Kidney (tissue), 14 donors: Measurements from ENCODE around the gene CDC6. TPM values are rescaled to one million over a fixed set of nuclear protein-coding genes. Genes with fewer than 3 reads are reported as not detected.
"Not testable (repeated sequence)": the region's sequence is repeated elsewhere in the genome, so short reads cannot be mapped to it uniquely, and the experiment has no call there.

Source experiments
- DNase-seq, 5 donors: peaks; one replicate each; pipeline ENCODE4 v3.0.0-alpha.2; 2013 to 2020
- FAIRE-seq: peaks from 2 replicates; lab custom pipeline; 2012; peaks lifted over from hg19 to GRCh38; lab: Jason Lieb, UNC
- H3K27ac ChIP-seq, 2 donors: one replicate each; pipeline ENCODE4 v1.7.0; 2013; ENCODE audit warnings: low read depth in 2 of 2, low read length in 2 of 2, inconsistent platforms in 1 of 2
- H3K27me3 ChIP-seq: one replicate; pipeline ENCODE4 v1.7.1; 2013; ENCODE audit warnings: low read length, inconsistent platforms; ENCODE audit not compliant: control insufficient read depth, insufficient read depth
- H3K36me3 ChIP-seq, 3 donors: one replicate each; pipeline versions ENCODE4 v1.7.0 to v1.7.1; 2013; ENCODE audit warnings: low read length in 3 of 3, control low read depth in 1 of 3, inconsistent platforms in 1 of 3; ENCODE audit not compliant: insufficient read depth in 3 of 3, control insufficient read depth in 2 of 3
- H3K4me1 ChIP-seq, 3 donors: one replicate each; pipeline versions ENCODE4 v1.7.0 to v1.7.1; 2013; ENCODE audit warnings: low read length in 3 of 3, inconsistent platforms in 1 of 3, low read depth in 1 of 3; ENCODE audit not compliant: control insufficient read depth in 2 of 3, insufficient read depth in 2 of 3
- H3K4me3 ChIP-seq, 3 donors: one replicate each; pipeline versions ENCODE4 v1.7.0 to v1.8.1; 2013; ENCODE audit warnings: low read length in 3 of 3, control low read depth in 1 of 3, inconsistent platforms in 1 of 3
- H3K9ac ChIP-seq, 3 donors: one replicate each; pipeline versions ENCODE4 v1.7.0 to v1.7.1; 2013; ENCODE audit warnings: low read length in 3 of 3, control low read depth in 1 of 3, inconsistent platforms in 1 of 3
- H3K9me3 ChIP-seq, 3 donors: one replicate each; pipeline versions ENCODE4 v1.7.0 to v1.7.1; 2013; ENCODE audit warnings: low read length in 3 of 3, control low read depth in 1 of 3, inconsistent platforms in 1 of 3; ENCODE audit not compliant: control insufficient read depth in 2 of 3, insufficient read depth in 1 of 3
- CTCF ChIP-seq: IDR thresholded peaks from 3 replicates; pipeline ENCODE4 v1.5.1; 2012; ENCODE audit warnings: mild to moderate bottlenecking, moderate library complexity, borderline replicate concordance; ENCODE audit not compliant: insufficient read depth; ENCODE audit errors: extremely low read depth
- intact Hi-C: fragments of 100-400 bp; cut with DNase I; formaldehyde crosslinking; loops from one replicate; pipeline ENCODE4 v1.11.1; 2022
- polyA plus RNA-seq: library from polyadenylated mRNA; stranded (reverse); fragments of 350-450 nt; fragmentation: Illumina TruSeq; extraction: RNeasy Lipid Tissue Mini Kit (QIAGEN cat#74804); gene quantifications from one replicate; pipeline ENCODE4 v1.2.3, GENCODE V29; 2014; ENCODE audit warnings: low read depth, low replicate concordance; ENCODE audit not compliant: insufficient read depth
- total RNA-seq: library from RNA; stranded (reverse); fragmentation: NEBNext Ultra II Directional; extraction: Animal tissue kit (Norgen Biotek cat#: 25700); gene quantifications from one replicate; pipeline ENCODE4 v1.2.1, GENCODE V29; 2021
- donor health status: control.
- donor health status: control.
- donor health status: control.
- donor health status: control.
- donor health status: control.
- donor health status: DM: yes; HTN: yes; CAD: no.
- donor health status: Normal renal cell carcinoma (clear cell type).

The CDC6 gene
- total and polyA plus RNA-seq, 2 donors from 2014 or later: 0.49 to 1.7 TPM

DNA sequence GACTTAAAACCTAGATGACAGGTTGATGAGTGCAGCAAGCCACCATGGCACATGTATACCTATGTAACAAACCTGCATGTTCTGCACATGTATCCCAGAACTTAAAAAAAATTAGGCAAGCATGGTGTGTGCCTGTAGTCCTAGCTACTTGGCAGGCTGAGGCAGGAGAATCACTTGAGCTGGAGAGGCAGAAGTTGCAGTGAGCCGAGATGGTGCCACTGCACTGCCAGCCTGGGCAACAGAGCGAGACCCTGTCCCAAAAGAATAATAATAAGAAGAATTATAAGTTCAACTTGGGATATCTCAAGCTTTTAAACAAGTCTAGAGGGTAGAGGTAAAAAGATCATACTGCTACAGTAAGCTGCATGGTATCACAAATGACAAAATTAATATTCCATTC, 9.8 kb downstream of the CDC6 start:
- Histone ChIP-seq H3K4me1 (no peaks in the 10 kb centered on the region), H3K9ac (no peak overlapping the region), H3K4me3 (no peak overlapping the region), H3K27ac (no peak overlapping the region), H3K27me3 (no peaks in the 10 kb centered on the region), H3K9me3 (no peaks in the 10 kb centered on the region), H3K36me3 (no peaks in the 10 kb centered on the region)
- TF ChIP-seq CTCF: no peak
- DNase-seq (no peak), FAIRE-seq (no peak)
- intact Hi-C loops: loop anchor here (10.0 kb wide), 1 partner anchor 103 kb away; no protein-coding TSS in a partner anchor

GRCh38 chr17:40298726-40299125, 11.0 kb downstream of the CDC6 start:
- Histone ChIP-seq H3K4me3 (no peak overlapping the region), H3K27ac (no peak overlapping the region), H3K9ac (no peak overlapping the region), H3K9me3 (no peaks in the 10 kb centered on the region), H3K4me1 (peaks cover 4 to 6% (median 6%) of the 10 kb centered on the region in 3 donors), H3K36me3 (peaks cover 0 to 3% (median 0%) of the 10 kb centered on the region in 3 donors), H3K27me3 (no peaks in the 10 kb centered on the region)
- intact Hi-C loops: loop anchor here (10.0 kb wide), 1 partner anchor 104 kb away; no protein-coding TSS in a partner anchor
- TF ChIP-seq CTCF: no peak
- FAIRE-seq (no peak), DNase-seq (peak in 1 of 5 donors; percentile 63)

GRCh38 chr17:40299159-40299757, 11.6 kb downstream of the CDC6 start:
- intact Hi-C loops: loop anchor here (10.0 kb wide), 1 partner anchor 104 kb away; no protein-coding TSS in a partner anchor
- not testable (repeated sequence) for H3K9ac ChIP-seq, H3K27me3 ChIP-seq, H3K4me1 ChIP-seq, H3K4me3 ChIP-seq, H3K36me3 ChIP-seq, H3K9me3 ChIP-seq, DNase-seq, FAIRE-seq
- H3K27ac ChIP-seq: peak overlapping the region in 1 of 2 donors; percentile 36

DNA sequence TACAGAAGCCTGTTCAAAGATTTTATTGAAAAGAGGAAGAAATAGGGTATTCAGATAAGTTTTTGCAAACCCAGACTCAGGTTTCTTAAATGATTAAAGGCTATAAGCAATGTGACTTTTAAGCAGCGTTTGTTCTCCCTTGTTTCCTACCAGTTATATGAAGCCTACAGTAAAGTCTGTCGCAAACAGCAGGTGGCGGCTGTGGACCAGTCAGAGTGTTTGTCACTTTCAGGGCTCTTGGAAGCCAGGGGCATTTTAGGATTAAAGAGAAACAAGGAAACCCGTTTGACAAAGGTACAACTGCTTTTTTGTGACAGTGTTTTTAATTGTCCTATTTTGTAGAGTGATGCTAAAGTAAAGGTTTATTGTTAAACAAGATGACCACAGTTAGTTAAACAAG, 13.6 kb downstream of the CDC6 start:
- no peaks in the 10 kb centered on the region for H3K9me3 ChIP-seq
- H3K27ac ChIP-seq: no peak overlapping the region
- no peak overlapping the region for H3K9ac ChIP-seq
- no peaks in the 10 kb centered on the region for H3K27me3 ChIP-seq
- FAIRE-seq (no peak), DNase-seq (peak in 1 of 5 donors; percentile 38)
- peaks cover 4 to 12% (median 6%) of the 10 kb centered on the region in 3 donors for H3K4me1 ChIP-seq
- intact Hi-C loops: no loop called here
- H3K4me3 ChIP-seq: no peak overlapping the region
- peaks cover 0 to 3% (median 0%) of the 10 kb centered on the region in 3 donors for H3K36me3 ChIP-seq
- peak; percentile 36 for TF ChIP-seq CTCF
